GM04504 (cell line): ENCODE data around the gene ERVK3-1.
A peak's percentile ranks its signal among the peaks of the same experiment; 100 is the strongest.
"Not testable (repeated sequence)": the region's sequence is repeated elsewhere in the genome, so short reads cannot be mapped to it uniquely, and the experiment has no call there.

Experiments
- DNase-seq: peaks from one replicate; pipeline ENCODE4 v3.0.0-alpha.2; 2012; ENCODE audit warnings: low read depth

ERVK3-1 gene

GRCh38 chr19:58304748-58305064, 471 bp upstream of the ERVK3-1 start:
- no peak for DNase-seq

GRCh38 chr19:58305932-58306323, 751 bp downstream of the ERVK3-1 start:
- DNase-seq: no peak

- DNase-seq: no peak
Measured at GRCh38 chr19:58307736-58308135, 2.6 kb downstream of the ERVK3-1 start.

- not testable (repeated sequence) for DNase-seq
Measured at GRCh38 chr19:58310685-58311084, 5.5 kb downstream of the ERVK3-1 start.

GRCh38 chr19:58311345-58311865, 6.2 kb downstream of the ERVK3-1 start:
- no peak for DNase-seq

- DNase-seq: no peak
Measured at GRCh38 chr19:58315580-58315979, 10.4 kb downstream of the ERVK3-1 start.

GRCh38 chr19:58317476-58318072, 12.4 kb downstream of the ERVK3-1 start:
- no peak for DNase-seq

GRCh38 chr19:58318297-58318696, 13.1 kb downstream of the ERVK3-1 start:
- no peak for DNase-seq

GRCh38 chr19:58319241-58319640, 14.1 kb downstream of the ERVK3-1 start:
- DNase-seq: no peak

GRCh38 chr19:58325311-58326022, 20.3 kb downstream of the ERVK3-1 start:
- DNase-seq: no peak

- DNase-seq: no peak
Measured at GRCh38 chr19:58326501-58326913, 21.3 kb downstream of the ERVK3-1 start.

GRCh38 chr19:58326914-58327726, 21.9 kb downstream of the ERVK3-1 start, which contains the start of gene ZSCAN22:
Gene ZSCAN22 (plus strand): TSS chr19:58326994. CDS start chr19:58334803, 7,809 bp downstream.
- peak; percentile 91 for DNase-seq

GRCh38 chr19:58328999-58329398, 23.8 kb downstream of the ERVK3-1 start:
- DNase-seq: no peak

- peak; percentile 58 for DNase-seq
Measured at GRCh38 chr19:58330458-58330857, 25.3 kb downstream of the ERVK3-1 start.

- DNase-seq: no peak
Measured at GRCh38 chr19:58332697-58333096, 27.5 kb downstream of the ERVK3-1 start.

- no peak for DNase-seq
Measured at GRCh38 chr19:58334691-58335249, 29.6 kb downstream of the ERVK3-1 start.

GRCh38 chr19:58335630-58336029, 30.5 kb downstream of the ERVK3-1 start:
- DNase-seq: no peak

GRCh38 chr19:58336216-58336615, 31.0 kb downstream of the ERVK3-1 start:
- DNase-seq: no peak

GRCh38 chr19:58336820-58337219, 31.6 kb downstream of the ERVK3-1 start:
- DNase-seq: no peak

- DNase-seq: no peak
Measured at GRCh38 chr19:58338336-58338735, 33.2 kb downstream of the ERVK3-1 start.

- no peak for DNase-seq
Measured at GRCh38 chr19:58338825-58339558, 33.8 kb downstream of the ERVK3-1 start.

- no peak for DNase-seq
Measured at GRCh38 chr19:58345558-58345957, 40.4 kb downstream of the ERVK3-1 start.
